ENCODE results near the gene PGA3.
"Not testable (repeated sequence)": the region's sequence is repeated elsewhere in the genome, so short reads cannot be mapped to it uniquely, and the experiment has no call there.

Gene PGA3

DNA sequence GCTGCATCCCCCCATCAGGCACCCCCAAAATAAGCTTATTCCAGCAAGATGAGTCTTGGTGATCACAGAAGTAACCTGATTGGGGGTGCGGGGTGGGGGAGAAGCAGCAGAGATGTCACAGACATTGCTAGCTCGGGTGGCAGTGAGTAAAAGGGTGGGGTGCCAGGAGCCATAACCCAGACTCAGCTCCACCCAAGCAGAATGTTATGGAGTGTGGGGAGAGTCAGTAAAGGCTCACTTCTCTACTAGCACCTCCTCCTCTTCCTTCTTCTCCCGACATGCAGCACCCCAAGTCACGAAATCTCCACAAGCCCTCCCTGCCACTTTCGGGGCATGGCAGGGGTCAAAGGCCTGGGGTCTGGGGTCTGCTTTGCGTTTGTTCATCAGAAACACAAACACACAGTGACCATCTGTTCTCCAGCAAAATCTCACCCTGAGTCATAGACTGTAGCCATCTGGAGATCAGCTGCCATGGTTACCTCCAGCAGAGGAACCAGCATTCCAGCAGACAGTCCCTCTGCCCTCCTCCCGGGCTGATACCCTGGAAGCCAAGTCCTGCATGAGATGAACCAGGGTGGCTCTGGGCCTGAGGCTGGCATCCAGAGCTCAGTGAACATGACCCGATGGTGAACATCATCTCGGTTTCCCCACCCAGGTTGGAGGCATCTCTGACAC lies 4.5 kb downstream of the PGA3 start:
- not testable (repeated sequence) for DNase-seq (ENCODE audit: low read depth in 2 of 2)

DNA sequence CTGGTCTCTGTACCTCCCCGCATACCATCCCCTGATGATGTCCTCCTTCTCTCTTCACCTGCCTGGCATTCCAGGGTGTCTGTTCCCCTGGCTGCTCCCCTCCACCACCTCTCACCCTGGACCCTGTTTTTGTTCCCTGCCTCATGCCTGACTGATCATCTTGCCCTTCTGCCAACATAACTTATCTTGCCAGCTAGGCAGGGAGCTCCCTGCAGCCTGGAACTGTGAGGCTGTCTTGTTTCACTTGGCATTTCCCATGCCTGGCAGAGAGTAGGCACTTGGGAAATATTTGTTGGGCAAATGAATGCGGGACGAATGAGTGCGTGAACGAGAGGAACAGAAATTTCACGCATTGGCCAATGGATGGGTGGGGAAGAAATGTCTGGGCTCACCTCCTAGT lies 7.3 kb downstream of the PGA3 start:
- not testable (repeated sequence) for DNase-seq (ENCODE audit: low read depth in 2 of 2)

DNA sequence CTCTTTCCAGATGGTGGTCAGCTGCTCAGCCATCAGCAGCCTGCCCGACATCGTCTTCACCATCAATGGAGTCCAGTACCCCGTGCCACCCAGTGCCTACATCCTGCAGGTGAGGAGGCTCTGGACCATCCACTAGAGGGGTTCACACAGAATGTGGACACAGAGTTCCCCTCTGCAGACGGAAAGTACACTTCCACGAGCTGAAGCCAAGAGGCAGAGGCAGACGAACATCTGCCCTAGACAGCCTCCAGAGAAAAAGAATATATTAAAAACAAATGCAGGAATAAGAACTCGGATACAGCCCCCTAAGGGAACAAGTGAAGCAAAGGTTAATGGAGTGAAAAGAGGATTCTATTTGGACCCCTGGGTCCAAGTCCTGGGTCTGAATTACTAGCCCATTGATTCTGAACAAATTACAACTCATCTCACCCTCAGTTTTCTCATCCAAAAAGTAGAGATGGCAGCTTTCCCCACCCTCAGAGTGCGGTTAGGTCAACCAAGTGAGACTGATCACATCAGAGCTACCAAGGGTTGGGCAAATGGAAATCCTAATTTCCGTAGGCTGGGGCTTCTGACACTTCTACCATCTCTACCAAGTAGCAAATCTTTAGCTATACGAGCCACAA lies 8.1 kb downstream of the PGA3 start:
- not testable (repeated sequence) for DNase-seq (ENCODE audit: low read depth in 2 of 2)

DNA sequence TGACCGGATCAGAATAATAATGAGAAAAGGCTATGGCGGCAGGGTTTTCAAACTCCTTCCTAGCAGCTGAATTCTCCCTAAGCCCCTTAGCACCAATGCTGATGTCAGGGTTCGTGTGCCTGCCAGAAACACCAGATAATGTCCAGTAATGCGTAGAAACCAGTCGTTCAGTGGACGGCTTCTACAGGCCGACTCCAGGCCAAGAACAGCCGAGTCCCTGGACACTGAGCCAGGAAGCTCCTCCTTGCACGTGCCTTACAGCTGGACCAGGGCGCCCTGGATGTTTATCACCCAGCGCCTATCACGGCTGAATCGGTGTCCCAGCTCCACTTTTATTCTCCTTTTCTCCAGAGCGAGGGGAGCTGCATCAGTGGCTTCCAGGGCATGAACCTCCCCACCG lies 8.9 kb downstream of the PGA3 start:
- DNase-seq (ENCODE audit: low read depth in 2 of 2) = not testable (repeated sequence)

DNA sequence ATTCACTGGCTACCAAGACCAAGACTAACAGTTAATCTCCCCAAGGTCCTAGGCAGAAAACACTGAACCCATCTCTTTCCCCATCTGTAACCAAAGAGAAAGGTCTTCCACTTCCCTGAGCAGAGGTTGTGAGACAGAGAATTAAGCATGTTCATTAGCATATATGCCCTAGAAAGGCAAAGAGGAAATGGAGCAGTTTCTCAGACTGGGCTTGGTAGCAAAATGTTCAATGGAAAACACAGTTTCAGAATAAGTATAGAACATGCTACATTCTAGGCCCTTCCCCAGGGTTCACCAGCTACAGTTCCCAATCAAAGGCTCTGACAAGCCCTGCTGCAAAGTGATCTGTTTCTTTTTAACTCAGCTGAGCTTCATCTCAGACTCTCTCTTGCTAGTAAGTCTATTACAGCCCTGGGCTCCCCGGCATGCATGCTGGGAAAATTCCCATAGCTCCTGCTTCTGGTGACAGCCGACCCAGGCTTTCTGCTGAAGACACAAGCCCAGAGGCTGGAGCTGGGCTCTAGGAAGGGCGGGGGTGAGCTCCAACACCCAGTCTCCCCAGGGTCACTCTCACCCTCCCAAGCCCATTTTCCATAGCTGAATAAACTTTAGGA lies 10.5 kb downstream of the PGA3 start:
- DNase-seq (ENCODE audit: low read depth in 2 of 2) = not testable (repeated sequence)

- not testable (repeated sequence) for DNase-seq (ENCODE audit: low read depth in 2 of 2)
Measured at GRCh38 chr11:61218306-61218705, 15.0 kb downstream of the PGA3 start.

DNA sequence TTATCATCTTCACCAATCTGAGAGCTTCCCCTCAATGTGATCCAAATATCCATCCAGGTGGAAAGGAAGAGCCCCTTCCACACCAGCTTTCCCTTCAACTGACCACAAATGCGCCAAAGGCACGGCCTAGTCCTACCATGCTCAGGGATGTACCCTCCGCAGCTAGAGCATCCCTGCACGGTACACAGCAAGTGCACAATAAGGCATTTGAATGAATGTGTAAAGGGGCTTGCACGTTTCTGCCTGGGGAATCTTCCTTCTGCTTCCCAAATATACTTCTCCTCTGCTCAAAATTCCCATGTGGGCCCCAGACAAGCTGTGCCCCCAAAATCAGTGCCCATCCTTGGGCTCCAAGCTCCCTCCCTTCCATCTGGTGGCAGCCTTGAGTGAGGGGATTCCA lies 15.7 kb downstream of the PGA3 start:
- DNase-seq (ENCODE audit: low read depth in 2 of 2) = not testable (repeated sequence)

GRCh38 chr11:61222047-61222446 lies 18.7 kb downstream of the PGA3 start, which contains the start of gene PGA4:
PGA4 (plus strand) TSS chr11:61222347; CDS start chr11:61222401, 54 bp downstream.
- DNase-seq (ENCODE audit: low read depth in 2 of 2) = not testable (repeated sequence)

DNA sequence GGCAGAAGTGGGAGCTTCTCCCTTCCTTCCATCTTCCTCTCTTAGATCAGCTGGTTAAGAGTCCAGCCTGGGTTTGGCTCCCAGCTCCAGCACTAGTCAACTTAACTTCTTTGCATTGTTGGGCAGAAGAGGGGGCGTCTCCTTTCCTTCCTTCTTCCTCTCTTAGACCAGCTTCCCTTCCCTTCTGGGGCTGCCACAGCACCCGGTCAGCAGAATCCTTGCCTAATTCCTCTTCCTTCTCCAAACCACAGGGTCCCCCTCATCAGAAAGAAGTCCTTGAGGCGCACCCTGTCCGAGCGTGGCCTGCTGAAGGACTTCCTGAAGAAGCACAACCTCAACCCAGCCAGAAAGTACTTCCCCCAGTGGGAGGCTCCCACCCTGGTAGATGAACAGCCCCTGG lies 19.4 kb downstream of the PGA3 start:
- DNase-seq (ENCODE audit: low read depth in 2 of 2) = not testable (repeated sequence)

GRCh38 chr11:61226457-61227137 lies 23.3 kb downstream of the PGA3 start:
- not testable (repeated sequence) for DNase-seq (ENCODE audit: low read depth in 2 of 2)

- not testable (repeated sequence) for DNase-seq (ENCODE audit: low read depth in 2 of 2)
Measured at GRCh38 chr11:61229458-61229857, 26.1 kb downstream of the PGA3 start.

GRCh38 chr11:61231033-61231432 lies 27.7 kb downstream of the PGA3 start:
- DNase-seq (ENCODE audit: low read depth in 2 of 2) = not testable (repeated sequence)

- not testable (repeated sequence) for DNase-seq (ENCODE audit: low read depth in 2 of 2)
Measured at GRCh38 chr11:61231585-61231984, 28.3 kb downstream of the PGA3 start.

- not testable (repeated sequence) for DNase-seq (ENCODE audit: low read depth in 2 of 2)
Measured at GRCh38 chr11:61232548-61233145, 29.3 kb downstream of the PGA3 start.

GRCh38 chr11:61237130-61237529 lies 33.8 kb downstream of the PGA3 start:
- DNase-seq (ENCODE audit: low read depth in 2 of 2) = not testable (repeated sequence)

GRCh38 chr11:61240288-61240687 lies 37.0 kb downstream of the PGA3 start:
- not testable (repeated sequence) for DNase-seq (ENCODE audit: low read depth in 2 of 2)

GRCh38 chr11:61240875-61241274 lies 37.6 kb downstream of the PGA3 start, which contains the start of gene PGA5:
PGA5 (plus strand) TSS chr11:61241175; CDS start chr11:61241227, 52 bp downstream.
- DNase-seq (ENCODE audit: low read depth in 2 of 2) = not testable (repeated sequence)

DNA sequence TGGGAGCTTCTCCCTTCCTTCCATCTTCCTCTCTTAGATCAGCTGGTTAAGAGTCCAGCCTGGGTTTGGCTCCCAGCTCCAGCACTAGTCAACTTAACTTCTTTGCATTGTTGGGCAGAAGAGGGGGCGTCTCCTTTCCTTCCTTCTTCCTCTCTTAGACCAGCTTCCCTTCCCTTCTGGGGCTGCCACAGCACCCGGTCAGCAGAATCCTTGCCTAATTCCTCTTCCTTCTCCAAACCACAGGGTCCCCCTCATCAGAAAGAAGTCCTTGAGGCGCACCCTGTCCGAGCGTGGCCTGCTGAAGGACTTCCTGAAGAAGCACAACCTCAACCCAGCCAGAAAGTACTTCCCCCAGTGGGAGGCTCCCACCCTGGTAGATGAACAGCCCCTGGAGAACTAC lies 38.2 kb downstream of the PGA3 start:
- DNase-seq (ENCODE audit: low read depth in 2 of 2) = not testable (repeated sequence)

GRCh38 chr11:61245284-61245964 lies 42.1 kb downstream of the PGA3 start:
- not testable (repeated sequence) for DNase-seq (ENCODE audit: low read depth in 2 of 2)

DNA sequence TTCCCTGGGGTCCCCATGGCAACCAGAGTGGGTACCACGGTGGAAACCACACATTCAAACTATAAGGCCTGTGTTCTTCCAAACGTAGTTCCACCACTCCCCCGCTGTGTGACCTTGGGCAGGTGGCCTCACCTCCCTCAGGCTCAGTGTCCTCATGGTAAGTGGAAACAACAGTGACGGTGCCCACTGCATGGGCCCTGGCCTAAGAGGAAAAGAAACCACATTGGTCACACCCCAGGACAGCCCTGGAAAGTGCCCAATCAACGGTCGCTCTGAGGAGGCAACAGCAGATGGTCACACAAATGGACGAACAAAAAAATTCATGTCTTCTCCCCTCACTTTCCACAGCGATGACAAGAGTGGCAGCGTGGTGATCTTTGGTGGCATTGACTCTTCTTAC lies 44.8 kb downstream of the PGA3 start:
- not testable (repeated sequence) for DNase-seq (ENCODE audit: low read depth in 2 of 2)

- DNase-seq (ENCODE audit: low read depth in 2 of 2) = not testable (repeated sequence)
Measured at GRCh38 chr11:61249201-61249600, 45.9 kb downstream of the PGA3 start.
